ENCODE data around the gene CEP57L1. TPM values are rescaled to one million over a fixed set of nuclear protein-coding genes. Genes with fewer than 3 reads are reported as not detected.

CEP57L1 gene
- total and polyA plus RNA-seq, 2 experiments from 2014 or later: 17.1 to 20.2 TPM

DNA sequence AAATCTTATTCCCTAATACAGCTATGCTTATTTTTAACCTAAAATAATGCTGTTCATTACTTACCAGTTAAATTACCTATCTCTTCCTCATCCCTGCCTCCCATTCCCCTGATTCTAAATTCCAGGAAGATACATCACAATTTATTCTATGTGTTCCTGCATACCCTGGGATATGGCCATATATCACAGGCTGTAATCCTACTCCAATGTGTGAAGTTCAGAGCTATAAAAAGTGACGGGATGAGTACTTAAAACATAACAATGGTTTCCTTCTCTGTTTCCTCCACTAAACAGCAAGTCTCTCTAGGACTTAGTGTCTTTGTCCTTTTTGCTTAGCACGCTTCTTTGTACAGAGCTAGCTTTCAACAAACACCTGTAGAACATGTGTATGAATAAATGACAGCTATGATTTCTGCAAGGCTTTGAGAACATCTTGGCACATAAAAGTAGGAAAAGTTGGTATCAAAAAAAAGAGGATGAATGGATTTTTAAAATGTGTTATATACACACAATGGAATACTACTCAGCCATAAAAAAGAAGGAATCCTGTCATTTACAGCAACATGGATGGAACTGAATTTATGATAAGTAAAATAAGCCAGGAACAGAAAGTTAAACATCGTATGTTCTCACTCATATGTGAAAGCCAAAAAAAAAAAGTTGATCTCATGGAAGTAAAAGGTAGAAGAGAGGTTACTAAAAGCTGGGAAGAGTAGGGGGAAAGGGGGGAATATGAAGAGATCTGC lies 46.5 kb upstream of the CEP57L1 start (continued):
- TF ChIP-seq, protein P1, sequence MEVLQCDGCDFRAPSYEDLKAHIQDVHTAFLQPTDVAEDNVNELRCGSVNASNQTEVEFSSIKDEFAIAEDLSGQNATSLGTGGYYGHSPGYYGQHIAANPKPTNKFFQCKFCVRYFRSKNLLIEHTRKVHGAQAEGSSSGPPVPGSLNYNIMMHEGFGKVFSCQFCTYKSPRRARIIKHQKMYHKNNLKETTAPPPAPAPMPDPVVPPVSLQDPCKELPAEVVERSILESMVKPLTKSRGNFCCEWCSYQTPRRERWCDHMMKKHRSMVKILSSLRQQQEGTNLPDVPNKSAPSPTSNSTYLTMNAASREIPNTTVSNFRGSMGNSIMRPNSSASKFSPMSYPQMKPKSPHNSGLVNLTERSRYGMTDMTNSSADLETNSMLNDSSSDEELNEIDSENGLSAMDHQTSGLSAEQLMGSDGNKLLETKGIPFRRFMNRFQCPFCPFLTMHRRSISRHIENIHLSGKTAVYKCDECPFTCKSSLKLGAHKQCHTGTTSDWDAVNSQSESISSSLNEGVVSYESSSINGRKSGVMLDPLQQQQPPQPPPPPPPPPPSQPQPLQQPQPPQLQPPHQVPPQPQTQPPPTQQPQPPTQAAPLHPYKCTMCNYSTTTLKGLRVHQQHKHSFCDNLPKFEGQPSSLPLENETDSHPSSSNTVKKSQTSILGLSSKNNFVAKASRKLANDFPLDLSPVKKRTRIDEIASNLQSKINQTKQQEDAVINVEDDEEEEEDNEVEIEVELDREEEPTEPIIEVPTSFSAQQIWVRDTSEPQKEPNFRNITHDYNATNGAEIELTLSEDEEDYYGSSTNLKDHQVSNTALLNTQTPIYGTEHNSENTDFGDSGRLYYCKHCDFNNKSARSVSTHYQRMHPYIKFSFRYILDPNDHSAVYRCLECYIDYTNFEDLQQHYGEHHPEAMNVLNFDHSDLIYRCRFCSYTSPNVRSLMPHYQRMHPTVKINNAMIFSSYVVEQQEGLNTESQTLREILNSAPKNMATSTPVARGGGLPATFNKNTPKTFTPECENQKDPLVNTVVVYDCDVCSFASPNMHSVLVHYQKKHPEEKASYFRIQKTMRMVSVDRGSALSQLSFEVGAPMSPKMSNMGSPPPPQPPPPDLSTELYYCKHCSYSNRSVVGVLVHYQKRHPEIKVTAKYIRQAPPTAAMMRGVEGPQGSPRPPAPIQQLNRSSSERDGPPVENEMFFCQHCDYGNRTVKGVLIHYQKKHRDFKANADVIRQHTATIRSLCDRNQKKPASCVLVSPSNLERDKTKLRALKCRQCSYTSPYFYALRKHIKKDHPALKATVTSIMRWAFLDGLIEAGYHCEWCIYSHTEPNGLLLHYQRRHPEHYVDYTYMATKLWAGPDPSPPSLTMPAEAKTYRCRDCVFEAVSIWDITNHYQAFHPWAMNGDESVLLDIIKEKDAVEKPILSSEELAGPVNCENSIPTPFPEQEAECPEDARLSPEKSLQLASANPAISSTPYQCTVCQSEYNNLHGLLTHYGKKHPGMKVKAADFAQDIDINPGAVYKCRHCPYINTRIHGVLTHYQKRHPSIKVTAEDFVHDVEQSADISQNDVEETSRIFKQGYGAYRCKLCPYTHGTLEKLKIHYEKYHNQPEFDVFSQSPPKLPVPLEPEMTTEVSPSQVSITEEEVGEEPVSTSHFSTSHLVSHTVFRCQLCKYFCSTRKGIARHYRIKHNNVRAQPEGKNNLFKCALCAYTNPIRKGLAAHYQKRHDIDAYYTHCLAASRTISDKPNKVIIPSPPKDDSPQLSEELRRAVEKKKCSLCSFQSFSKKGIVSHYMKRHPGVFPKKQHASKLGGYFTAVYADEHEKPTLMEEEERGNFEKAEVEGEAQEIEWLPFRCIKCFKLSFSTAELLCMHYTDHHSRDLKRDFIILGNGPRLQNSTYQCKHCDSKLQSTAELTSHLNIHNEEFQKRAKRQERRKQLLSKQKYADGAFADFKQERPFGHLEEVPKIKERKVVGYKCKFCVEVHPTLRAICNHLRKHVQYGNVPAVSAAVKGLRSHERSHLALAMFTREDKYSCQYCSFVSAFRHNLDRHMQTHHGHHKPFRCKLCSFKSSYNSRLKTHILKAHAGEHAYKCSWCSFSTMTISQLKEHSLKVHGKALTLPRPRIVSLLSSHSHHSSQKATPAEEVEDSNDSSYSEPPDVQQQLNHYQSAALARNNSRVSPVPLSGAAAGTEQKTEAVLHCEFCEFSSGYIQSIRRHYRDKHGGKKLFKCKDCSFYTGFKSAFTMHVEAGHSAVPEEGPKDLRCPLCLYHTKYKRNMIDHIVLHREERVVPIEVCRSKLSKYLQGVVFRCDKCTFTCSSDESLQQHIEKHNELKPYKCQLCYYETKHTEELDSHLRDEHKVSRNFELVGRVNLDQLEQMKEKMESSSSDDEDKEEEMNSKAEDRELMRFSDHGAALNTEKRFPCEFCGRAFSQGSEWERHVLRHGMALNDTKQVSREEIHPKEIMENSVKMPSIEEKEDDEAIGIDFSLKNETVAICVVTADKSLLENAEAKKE (CRISPR knock-in tag; IDR thresholded peaks at IDR 0.05): no peak

DNA sequence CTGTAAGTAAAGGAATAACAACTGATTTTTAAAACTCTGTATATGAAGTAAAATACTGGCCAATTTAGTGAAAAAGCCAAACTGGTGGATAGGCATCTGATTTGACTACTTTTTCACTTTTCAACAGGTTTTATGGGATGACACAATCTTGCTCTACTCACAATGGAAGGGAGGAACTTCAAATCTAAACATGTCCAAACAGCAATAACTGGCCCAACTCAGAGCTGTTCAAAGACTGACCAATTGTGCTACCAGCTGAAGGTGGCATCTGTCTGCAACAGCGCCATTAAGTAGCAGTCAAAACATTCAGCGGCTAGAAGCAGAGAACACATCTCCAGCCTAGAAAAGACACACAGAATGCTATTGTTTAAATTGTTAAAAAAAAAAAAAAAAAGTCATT lies 45.3 kb upstream of the CEP57L1 start:
- H3K27ac Mint-ChIP-seq: no peak overlapping the region
- TF ChIP-seq EZH2 (IDR thresholded peaks at IDR 0.05; ENCODE audit: low read depth, unreplicated experiment) (no peak), ZNF114 (CRISPR knock-in tag; IDR thresholded peaks at IDR 0.05) (no peak), ZNF331 (CRISPR knock-in tag; IDR thresholded peaks at IDR 0.05; ENCODE audit: low read depth) (no peak), CREB1 (CRISPR knock-in tag; IDR thresholded peaks at IDR 0.05; ENCODE audit: low read depth) (no peak)
- TF ChIP-seq, protein P2, sequence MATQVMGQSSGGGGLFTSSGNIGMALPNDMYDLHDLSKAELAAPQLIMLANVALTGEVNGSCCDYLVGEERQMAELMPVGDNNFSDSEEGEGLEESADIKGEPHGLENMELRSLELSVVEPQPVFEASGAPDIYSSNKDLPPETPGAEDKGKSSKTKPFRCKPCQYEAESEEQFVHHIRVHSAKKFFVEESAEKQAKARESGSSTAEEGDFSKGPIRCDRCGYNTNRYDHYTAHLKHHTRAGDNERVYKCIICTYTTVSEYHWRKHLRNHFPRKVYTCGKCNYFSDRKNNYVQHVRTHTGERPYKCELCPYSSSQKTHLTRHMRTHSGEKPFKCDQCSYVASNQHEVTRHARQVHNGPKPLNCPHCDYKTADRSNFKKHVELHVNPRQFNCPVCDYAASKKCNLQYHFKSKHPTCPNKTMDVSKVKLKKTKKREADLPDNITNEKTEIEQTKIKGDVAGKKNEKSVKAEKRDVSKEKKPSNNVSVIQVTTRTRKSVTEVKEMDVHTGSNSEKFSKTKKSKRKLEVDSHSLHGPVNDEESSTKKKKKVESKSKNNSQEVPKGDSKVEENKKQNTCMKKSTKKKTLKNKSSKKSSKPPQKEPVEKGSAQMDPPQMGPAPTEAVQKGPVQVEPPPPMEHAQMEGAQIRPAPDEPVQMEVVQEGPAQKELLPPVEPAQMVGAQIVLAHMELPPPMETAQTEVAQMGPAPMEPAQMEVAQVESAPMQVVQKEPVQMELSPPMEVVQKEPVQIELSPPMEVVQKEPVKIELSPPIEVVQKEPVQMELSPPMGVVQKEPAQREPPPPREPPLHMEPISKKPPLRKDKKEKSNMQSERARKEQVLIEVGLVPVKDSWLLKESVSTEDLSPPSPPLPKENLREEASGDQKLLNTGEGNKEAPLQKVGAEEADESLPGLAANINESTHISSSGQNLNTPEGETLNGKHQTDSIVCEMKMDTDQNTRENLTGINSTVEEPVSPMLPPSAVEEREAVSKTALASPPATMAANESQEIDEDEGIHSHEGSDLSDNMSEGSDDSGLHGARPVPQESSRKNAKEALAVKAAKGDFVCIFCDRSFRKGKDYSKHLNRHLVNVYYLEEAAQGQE (IDR thresholded peaks at IDR 0.05; ENCODE audit: unreplicated experiment): no peak

More for the DNA sequence above, 45.3 kb upstream of the CEP57L1 start:
- no peaks in the 10 kb centered on the region for H3K27me3 ChIP-seq (ENCODE audit: insufficient read depth)
- H4K20me1 ChIP-seq (replicated peaks; ENCODE audit: insufficient read depth): no peaks in the 10 kb centered on the region
- no peak overlapping the region for H3K4me2 ChIP-seq
- H3K9me2 ChIP-seq (ENCODE audit: insufficient read depth): no peaks in the 10 kb centered on the region
- no peak for DNase-seq (ENCODE audit: low spot score)
- Mint-ChIP-seq H3K36me3 (ENCODE audit: low read depth) (peaks cover 21% of the 10 kb centered on the region; the same call in 2 of the 3 replicates), H3K9me3 (peaks cover 15% of the 10 kb centered on the region), H3K4me3 (no peak overlapping the region), H3K4me1 (peaks cover 15% of the 10 kb centered on the region), H3K27me3 (ENCODE audit: insufficient read depth, low read depth, poor library complexity) (no peaks in the 10 kb centered on the region)
- no peaks in the 10 kb centered on the region for H3K79me2 ChIP-seq (replicated peaks; ENCODE audit: insufficient read depth)
- no peak overlapping the region for H3K27ac ChIP-seq (ENCODE audit: low read depth)
- peaks cover 10% of the 10 kb centered on the region; the same call in 1 of the 2 replicates for H3K4me1 ChIP-seq (ENCODE audit: insufficient read depth)
- H2AFZ ChIP-seq: no peak overlapping the region
- H3F3A ChIP-seq (replicated peaks; ENCODE audit: low read depth): no peaks in the 10 kb centered on the region
- H3K36me3 ChIP-seq (ENCODE audit: insufficient read depth): no peaks in the 10 kb centered on the region
- no peak for ATAC-seq
- H3K4me3 ChIP-seq: no peak overlapping the region

Data from GM23338 (cell line).